ENCODE data around the gene SHD. TPM values are rescaled to one million over a fixed set of nuclear protein-coding genes. Genes with fewer than 3 reads are reported as not detected.

The SHD gene
- total and polyA plus RNA-seq, 2 of the 13 experiments (the other 11 are each of a cell fraction or from before 2014, with no cell fraction given), result 0.11 to 0.20 TPM

DNA sequence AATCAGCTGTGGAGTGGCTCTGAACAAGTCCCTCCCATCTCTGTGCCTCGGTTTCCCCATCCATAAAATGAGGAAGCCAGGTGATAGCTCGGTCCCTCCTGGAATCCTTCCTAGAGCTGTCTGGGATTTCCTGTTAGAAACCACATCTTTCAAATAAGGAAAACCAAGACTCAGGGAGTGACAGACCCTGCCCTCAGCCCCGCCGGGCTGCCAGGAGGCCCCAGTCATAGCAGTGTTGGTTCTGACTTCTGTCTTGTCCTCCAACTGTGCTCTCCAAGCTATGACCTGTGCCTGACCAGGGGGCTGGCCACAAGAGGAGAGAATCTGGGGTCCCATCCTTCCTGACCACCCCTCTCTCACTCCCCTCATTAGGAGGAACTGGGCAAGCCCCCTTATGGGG is 1.1 kb upstream of the SHD start:
- 25% methylated on average over 4 of the region's 4 CpGs for WGBS (ENCODE audit: low lambda C conversion rate)
- intact Hi-C loops (cut with micrococcal nuclease; ENCODE audit: unreplicated experiment), result no loop called here
- no peak overlapping the region for H2AFZ ChIP-seq (ENCODE audit: low read length)
- DNase-seq (ENCODE audit: low spot score) (no peak), FAIRE-seq (no peak), ATAC-seq (no peak)
- H3K4me1 ChIP-seq (ENCODE audit: insufficient read depth, low read length), result 0 out of 2 replicates have a peak, but pooled peaks cover 6% of the 10 kb centered on the region
- H3K9ac ChIP-seq (ENCODE audit: insufficient read depth, low read depth, low read length), result no peak overlapping the region
- ChIA-PET CTCF (ENCODE audit: low intra/inter-chr PET ratio, low total read pairs) (no interaction called here), POLR2A (interaction anchor here (0.6 to 2.1 kb wide), 3 partner anchors 58 to 75 kb away, joined by 3 to 7 read pairs (median 5); partner anchors contain the start of gene MPND)
- no peaks in the 10 kb centered on the region for H3K36me3 ChIP-seq (replicated peaks in 1 of 2; ENCODE audit: control insufficient read depth in 1 of 2, insufficient read depth in 2 of 2, low read length in 2 of 2)
- H3K4me2 ChIP-seq (ENCODE audit: low read depth, low read length), result no peak overlapping the region
- no peak overlapping the region for H3K27ac ChIP-seq (ENCODE audit: extremely low read length, insufficient read depth, low read length)
- in situ Hi-C loops (cut with HindIII; ENCODE audit: extremely low pct_ligation_motif_present, low pct_unique_long_range_greater_than_20kb), result no loop called here
- no peaks in the 10 kb centered on the region for H3K79me2 ChIP-seq (ENCODE audit: insufficient read depth, low read length)
- no peak for TF ChIP-seq ZNF3 (CRISPR knock-in tag; IDR thresholded peaks at IDR 0.05)
- TF ChIP-seq, protein P1, sequence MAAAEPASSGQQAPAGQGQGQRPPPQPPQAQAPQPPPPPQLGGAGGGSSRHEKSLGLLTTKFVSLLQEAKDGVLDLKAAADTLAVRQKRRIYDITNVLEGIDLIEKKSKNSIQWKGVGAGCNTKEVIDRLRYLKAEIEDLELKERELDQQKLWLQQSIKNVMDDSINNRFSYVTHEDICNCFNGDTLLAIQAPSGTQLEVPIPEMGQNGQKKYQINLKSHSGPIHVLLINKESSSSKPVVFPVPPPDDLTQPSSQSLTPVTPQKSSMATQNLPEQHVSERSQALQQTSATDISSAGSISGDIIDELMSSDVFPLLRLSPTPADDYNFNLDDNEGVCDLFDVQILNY (CRISPR knock-in tag; conservative IDR thresholded peaks at IDR 0.05), result no peak
- TF ChIP-seq, protein P2, sequence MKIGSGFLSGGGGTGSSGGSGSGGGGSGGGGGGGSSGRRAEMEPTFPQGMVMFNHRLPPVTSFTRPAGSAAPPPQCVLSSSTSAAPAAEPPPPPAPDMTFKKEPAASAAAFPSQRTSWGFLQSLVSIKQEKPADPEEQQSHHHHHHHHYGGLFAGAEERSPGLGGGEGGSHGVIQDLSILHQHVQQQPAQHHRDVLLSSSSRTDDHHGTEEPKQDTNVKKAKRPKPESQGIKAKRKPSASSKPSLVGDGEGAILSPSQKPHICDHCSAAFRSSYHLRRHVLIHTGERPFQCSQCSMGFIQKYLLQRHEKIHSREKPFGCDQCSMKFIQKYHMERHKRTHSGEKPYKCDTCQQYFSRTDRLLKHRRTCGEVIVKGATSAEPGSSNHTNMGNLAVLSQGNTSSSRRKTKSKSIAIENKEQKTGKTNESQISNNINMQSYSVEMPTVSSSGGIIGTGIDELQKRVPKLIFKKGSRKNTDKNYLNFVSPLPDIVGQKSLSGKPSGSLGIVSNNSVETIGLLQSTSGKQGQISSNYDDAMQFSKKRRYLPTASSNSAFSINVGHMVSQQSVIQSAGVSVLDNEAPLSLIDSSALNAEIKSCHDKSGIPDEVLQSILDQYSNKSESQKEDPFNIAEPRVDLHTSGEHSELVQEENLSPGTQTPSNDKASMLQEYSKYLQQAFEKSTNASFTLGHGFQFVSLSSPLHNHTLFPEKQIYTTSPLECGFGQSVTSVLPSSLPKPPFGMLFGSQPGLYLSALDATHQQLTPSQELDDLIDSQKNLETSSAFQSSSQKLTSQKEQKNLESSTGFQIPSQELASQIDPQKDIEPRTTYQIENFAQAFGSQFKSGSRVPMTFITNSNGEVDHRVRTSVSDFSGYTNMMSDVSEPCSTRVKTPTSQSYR (CRISPR knock-in tag; IDR thresholded peaks at IDR 0.05; ENCODE audit: borderline replicate concordance), result no peak
- no peak for TF ChIP-seq STAG1 (CRISPR knock-in tag; IDR thresholded peaks at IDR 0.05)
- TF ChIP-seq MAF1 (CRISPR knock-in tag; IDR thresholded peaks at IDR 0.05; ENCODE audit: borderline replicate concordance), result no peak
- TF ChIP-seq, protein P3, sequence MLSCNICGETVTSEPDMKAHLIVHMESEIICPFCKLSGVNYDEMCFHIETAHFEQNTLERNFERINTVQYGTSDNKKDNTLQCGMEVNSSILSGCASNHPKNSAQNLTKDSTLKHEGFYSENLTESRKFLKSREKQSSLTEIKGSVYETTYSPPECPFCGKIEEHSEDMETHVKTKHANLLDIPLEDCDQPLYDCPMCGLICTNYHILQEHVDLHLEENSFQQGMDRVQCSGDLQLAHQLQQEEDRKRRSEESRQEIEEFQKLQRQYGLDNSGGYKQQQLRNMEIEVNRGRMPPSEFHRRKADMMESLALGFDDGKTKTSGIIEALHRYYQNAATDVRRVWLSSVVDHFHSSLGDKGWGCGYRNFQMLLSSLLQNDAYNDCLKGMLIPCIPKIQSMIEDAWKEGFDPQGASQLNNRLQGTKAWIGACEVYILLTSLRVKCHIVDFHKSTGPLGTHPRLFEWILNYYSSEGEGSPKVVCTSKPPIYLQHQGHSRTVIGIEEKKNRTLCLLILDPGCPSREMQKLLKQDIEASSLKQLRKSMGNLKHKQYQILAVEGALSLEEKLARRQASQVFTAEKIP (CRISPR knock-in tag; IDR thresholded peaks at IDR 0.05; ENCODE audit: borderline replicate concordance), result no peak
- no peak for TF ChIP-seq ZBTB7B (CRISPR knock-in tag; IDR thresholded peaks at IDR 0.05)
- no peaks in the 10 kb centered on the region for H4K20me1 ChIP-seq (ENCODE audit: insufficient read depth, low read length)
- no peak overlapping the region for H3K4me3 ChIP-seq (replicated peaks in 1 of 3; ENCODE audit: insufficient read depth in 1 of 3, low read depth in 2 of 3, low read length in 3 of 3)
- H3K27me3 ChIP-seq (ENCODE audit: control insufficient read depth in 1 of 2, insufficient read depth in 2 of 2, low read length in 2 of 2), result peaks cover 0 to 44% of the 10 kb centered on the region in 2 experiments
- BruUV-seq (replicated peaks), result no TSS peak
- no peaks in the 10 kb centered on the region for H3K9me3 ChIP-seq (ENCODE audit: low read length)
